Neural crest cell (in vitro differentiated cells): ENCODE results near the gene CSNK1A1. TPM values are rescaled to one million over a fixed set of nuclear protein-coding genes. Genes with fewer than 3 reads are reported as not detected.

Experiments used
- DNase-seq: peaks from one replicate; pipeline ENCODE4 v3.0.0; 2021; ENCODE audit warnings: low read depth, mixed read lengths, low spot score
- H3K27ac Mint-ChIP-seq: one replicate; pipeline ENCODE4 v1.8.0; 2021; ENCODE audit warnings: mild to moderate bottlenecking, mixed read lengths; ENCODE audit not compliant: unreplicated experiment
- H3K27me3 Mint-ChIP-seq: 2 replicates; pipeline ENCODE4 v1.8.0; 2021; ENCODE audit warnings: low read depth, mild to moderate bottlenecking, mixed read lengths
- H3K36me3 Mint-ChIP-seq: 2 replicates; pipeline ENCODE4 v1.8.0; 2021; ENCODE audit warnings: low read depth, mild to moderate bottlenecking, mixed read lengths
- H3K4me1 Mint-ChIP-seq: 2 replicates; pipeline ENCODE4 v1.8.0; 2021; ENCODE audit warnings: mixed read lengths
- H3K4me3 Mint-ChIP-seq: one replicate; pipeline ENCODE4 v1.8.0; 2021; ENCODE audit warnings: mild to moderate bottlenecking, mixed read lengths
- H3K9me3 Mint-ChIP-seq: 2 replicates; pipeline ENCODE4 v1.8.0; 2021; ENCODE audit warnings: mixed read lengths
- CTCF ChIP-seq: fragments of 200-600 bp; sonication (generic); conservative IDR thresholded peaks from 2 replicates; pipeline ENCODE4 v1.5.0; 2021; ENCODE audit warnings: antibody characterized with exemption, mild to moderate bottlenecking
- total RNA-seq: library from RNA; stranded (reverse); gene quantifications from 2 replicates; pipeline ENCODE4 v1.2.1, GENCODE V29; 2021

The CSNK1A1 gene
- total RNA-seq, 1 donor from 2014 or later, result 218 TPM

GRCh38 chr5:149528281-149529060 lies 22.8 kb downstream of the CSNK1A1 start:
- TF ChIP-seq CTCF, result no peak
- Mint-ChIP-seq H3K27me3 (no peaks in the 10 kb centered on the region), H3K36me3 (peaks cover 4% of the 10 kb centered on the region), H3K9me3 (no peaks in the 10 kb centered on the region), H3K4me1 (peaks cover 39% of the 10 kb centered on the region), H3K4me3 (no peak overlapping the region), H3K27ac (no peak overlapping the region)
- no peak for DNase-seq

- no peaks in the 10 kb centered on the region for H3K9me3 Mint-ChIP-seq
- TF ChIP-seq CTCF, result no peak
- H3K4me1 Mint-ChIP-seq, result peaks cover 38% of the 10 kb centered on the region
- DNase-seq, result no peak
- H3K36me3 Mint-ChIP-seq, result peaks cover 4% of the 10 kb centered on the region
- no peak overlapping the region for H3K4me3 Mint-ChIP-seq
- H3K27me3 Mint-ChIP-seq, result no peaks in the 10 kb centered on the region
- no peak overlapping the region for H3K27ac Mint-ChIP-seq
Observed at GRCh38 chr5:149526845-149527590, 24.2 kb downstream of the CSNK1A1 start.

- Mint-ChIP-seq H3K9me3 (no peaks in the 10 kb centered on the region), H3K4me3 (no peak overlapping the region), H3K27me3 (no peaks in the 10 kb centered on the region), H3K36me3 (peaks cover 4% of the 10 kb centered on the region), H3K27ac (no peak overlapping the region), H3K4me1 (peaks cover 32% of the 10 kb centered on the region)
- no peak for DNase-seq
- no peak for TF ChIP-seq CTCF
Observed at GRCh38 chr5:149521739-149522685, 29.2 kb downstream of the CSNK1A1 start.

- H3K4me3 Mint-ChIP-seq, result no peak overlapping the region
- H3K36me3 Mint-ChIP-seq, result peaks cover 6% of the 10 kb centered on the region
- peaks cover 39% of the 10 kb centered on the region for H3K4me1 Mint-ChIP-seq
- H3K9me3 Mint-ChIP-seq, result no peaks in the 10 kb centered on the region
- H3K27me3 Mint-ChIP-seq, result no peaks in the 10 kb centered on the region
- no peak for TF ChIP-seq CTCF
- no peak overlapping the region for H3K27ac Mint-ChIP-seq
- no peak for DNase-seq
Observed at GRCh38 chr5:149519601-149520000, 31.6 kb downstream of the CSNK1A1 start.

GRCh38 chr5:149518620-149519019 lies 32.6 kb downstream of the CSNK1A1 start:
- Mint-ChIP-seq H3K27ac (no peak overlapping the region), H3K4me3 (no peak overlapping the region), H3K36me3 (peaks cover 2% of the 10 kb centered on the region)

More at GRCh38 chr5:149518620-149519019, 32.6 kb downstream of the CSNK1A1 start:
- TF ChIP-seq CTCF, result no peak
- Mint-ChIP-seq H3K4me1 (peaks cover 39% of the 10 kb centered on the region), H3K9me3 (no peaks in the 10 kb centered on the region), H3K27me3 (no peaks in the 10 kb centered on the region)
- DNase-seq, result no peak
